ENCODE data around the gene ADCYAP1. TPM values are rescaled to one million over a fixed set of nuclear protein-coding genes. Genes with fewer than 3 reads are reported as not detected.
"Not testable (repeated sequence)": the region's sequence is repeated elsewhere in the genome, so short reads cannot be mapped to it uniquely, and the experiment has no call there.

ADCYAP1 gene
- total RNA-seq, 1 experiment from 2014 or later, result not detected

DNA sequence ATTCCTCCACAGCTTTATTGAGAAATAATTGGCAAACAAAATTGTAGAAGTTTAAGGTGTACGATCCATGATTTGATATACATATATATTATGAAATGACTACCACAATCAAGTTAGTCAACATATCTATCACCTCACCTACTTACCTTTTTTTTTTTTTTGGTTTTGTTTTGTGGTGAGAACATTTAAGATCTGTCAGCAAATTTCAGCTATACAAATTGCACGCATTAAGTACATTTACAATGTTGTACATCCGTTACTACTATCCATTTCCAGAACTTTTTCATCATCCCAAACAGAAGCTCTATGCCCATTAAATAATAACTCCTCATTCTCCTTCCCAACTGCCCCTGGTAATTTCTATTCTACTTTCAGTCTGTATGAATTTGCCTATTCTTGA, 37.4 kb upstream of the ADCYAP1 start:
- TF ChIP-seq, protein P1, sequence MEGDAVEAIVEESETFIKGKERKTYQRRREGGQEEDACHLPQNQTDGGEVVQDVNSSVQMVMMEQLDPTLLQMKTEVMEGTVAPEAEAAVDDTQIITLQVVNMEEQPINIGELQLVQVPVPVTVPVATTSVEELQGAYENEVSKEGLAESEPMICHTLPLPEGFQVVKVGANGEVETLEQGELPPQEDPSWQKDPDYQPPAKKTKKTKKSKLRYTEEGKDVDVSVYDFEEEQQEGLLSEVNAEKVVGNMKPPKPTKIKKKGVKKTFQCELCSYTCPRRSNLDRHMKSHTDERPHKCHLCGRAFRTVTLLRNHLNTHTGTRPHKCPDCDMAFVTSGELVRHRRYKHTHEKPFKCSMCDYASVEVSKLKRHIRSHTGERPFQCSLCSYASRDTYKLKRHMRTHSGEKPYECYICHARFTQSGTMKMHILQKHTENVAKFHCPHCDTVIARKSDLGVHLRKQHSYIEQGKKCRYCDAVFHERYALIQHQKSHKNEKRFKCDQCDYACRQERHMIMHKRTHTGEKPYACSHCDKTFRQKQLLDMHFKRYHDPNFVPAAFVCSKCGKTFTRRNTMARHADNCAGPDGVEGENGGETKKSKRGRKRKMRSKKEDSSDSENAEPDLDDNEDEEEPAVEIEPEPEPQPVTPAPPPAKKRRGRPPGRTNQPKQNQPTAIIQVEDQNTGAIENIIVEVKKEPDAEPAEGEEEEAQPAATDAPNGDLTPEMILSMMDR (conservative IDR thresholded peaks at IDR 0.05), result no peak
- H3K4ac ChIP-seq (ENCODE audit: low read depth, low read length), result no peak overlapping the region
- H3K14ac ChIP-seq (ENCODE audit: insufficient read depth, low read length), result no peak overlapping the region
- no peak overlapping the region for H2BK120ac ChIP-seq (ENCODE audit: low read depth, low read length, poor library complexity, severe bottlenecking)
- no peak overlapping the region for H2AK5ac ChIP-seq (ENCODE audit: insufficient read length, low read length)
- H3K18ac ChIP-seq (ENCODE audit: insufficient read length, low read depth, low read length), result no peak overlapping the region
- no peaks in the 10 kb centered on the region for H4K20me1 ChIP-seq (ENCODE audit: control insufficient read depth, insufficient read depth, insufficient read length)
- no peaks in the 10 kb centered on the region for H3K23me2 ChIP-seq (ENCODE audit: insufficient read length, low read depth, low read length, poor library complexity, severe bottlenecking)
- H4K91ac ChIP-seq (ENCODE audit: insufficient read length, low read depth, low read length), result no peak overlapping the region
- H3K27me3 ChIP-seq (ENCODE audit: insufficient read depth, low read length), result no peaks in the 10 kb centered on the region
- H4K5ac ChIP-seq (ENCODE audit: insufficient read length, low read depth, low read length), result no peak overlapping the region
- Mint-ChIP-seq H3K36me3 (ENCODE audit: insufficient read depth in 1 of 3, low read depth in 3 of 3) (no peaks in the 10 kb centered on the region), H3K4me1 (peaks cover 3% of the 10 kb centered on the region in 2 experiments; a peak in 3 of 4 replicates), H3K27me3 (ENCODE audit: low read depth) (peaks cover 13% of the 10 kb centered on the region), H3K9me3 (peaks cover 0 to 7% of the 10 kb centered on the region in 2 experiments; a peak in 2 of 5 replicates), H3K27ac (no peak overlapping the region), H3K4me3 (no peak overlapping the region)
- H2BK20ac ChIP-seq (ENCODE audit: low read depth, low read length, poor library complexity, severe bottlenecking), result no peak overlapping the region
- H3K9me3 ChIP-seq (ENCODE audit: control insufficient read depth, low read depth, low read length), result no peaks in the 10 kb centered on the region
- no peak overlapping the region for H2BK15ac ChIP-seq (ENCODE audit: low read depth, low read length)
- DNase-seq, result no peak
- H2AFZ ChIP-seq (ENCODE audit: low read length), result no peak overlapping the region
- H3K79me1 ChIP-seq (ENCODE audit: insufficient read depth, low read depth, low read length, poor library complexity, severe bottlenecking), result no peaks in the 10 kb centered on the region
- no peak overlapping the region for H3K23ac ChIP-seq (ENCODE audit: insufficient read length, low read depth, low read length)
- no peak overlapping the region for H2BK5ac ChIP-seq (ENCODE audit: insufficient read length, low read length)
- no peaks in the 10 kb centered on the region for H3K4me1 ChIP-seq (ENCODE audit: insufficient read depth, low read length)
- no peak overlapping the region for H3T11ph ChIP-seq (ENCODE audit: low read length)
- H2BK12ac ChIP-seq (ENCODE audit: insufficient read length, low read depth, low read length), result no peak overlapping the region
- H3K9ac ChIP-seq (ENCODE audit: extremely low read depth, insufficient read length, low read length), result no peak overlapping the region
- no peak overlapping the region for H3K27ac ChIP-seq (ENCODE audit: insufficient read length, low read depth, low read length)
- no CpG with 5 or more reads among the region's 3 CpGs for WGBS (ENCODE audit: extremely low coverage, insufficient read length, low lambda C conversion rate)
- H3K79me2 ChIP-seq (ENCODE audit: insufficient read depth, low read length), result no peaks in the 10 kb centered on the region
- H3K4me2 ChIP-seq (ENCODE audit: insufficient read depth, insufficient read length, low read length), result no peak overlapping the region
- H4K8ac ChIP-seq (replicated peaks; ENCODE audit: insufficient read length, low read depth, low read length), result no peak overlapping the region
- H3K56ac ChIP-seq (ENCODE audit: insufficient read length, low read depth, low read length), result no peak overlapping the region

DNA sequence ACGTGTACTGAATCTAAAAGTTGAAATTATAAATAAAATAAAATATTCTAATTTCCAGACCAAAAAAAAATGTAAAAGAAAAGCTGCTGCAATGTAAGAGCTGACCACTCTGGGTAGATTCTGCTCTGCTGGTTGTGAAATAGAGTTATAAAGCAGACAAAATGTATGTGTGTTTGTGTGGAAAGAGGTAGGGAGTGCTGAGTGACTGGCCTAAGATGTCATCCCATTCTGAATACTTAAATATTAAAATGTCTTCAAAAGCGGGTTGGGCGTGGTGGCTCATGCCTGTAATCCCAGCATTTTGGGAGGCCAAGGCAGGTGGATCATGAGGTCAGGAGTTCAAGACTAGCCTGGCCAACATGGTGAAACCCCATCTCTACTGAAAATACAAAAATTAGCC, 31.2 kb upstream of the ADCYAP1 start:
- not testable (repeated sequence) for H3K27ac ChIP-seq (ENCODE audit: insufficient read length, low read depth, low read length); H3K56ac ChIP-seq (ENCODE audit: insufficient read length, low read depth, low read length); H3K23ac ChIP-seq (ENCODE audit: insufficient read length, low read depth, low read length); H3K4me2 ChIP-seq (ENCODE audit: insufficient read depth, insufficient read length, low read length); H3K4me1 Mint-ChIP-seq; H2BK12ac ChIP-seq (ENCODE audit: insufficient read length, low read depth, low read length); H3K79me2 ChIP-seq (ENCODE audit: insufficient read depth, low read length); H3K27ac Mint-ChIP-seq; H3K14ac ChIP-seq (ENCODE audit: insufficient read depth, low read length); H2BK5ac ChIP-seq (ENCODE audit: insufficient read length, low read length); H3K79me1 ChIP-seq (ENCODE audit: insufficient read depth, low read depth, low read length, poor library complexity, severe bottlenecking); H2AK5ac ChIP-seq (ENCODE audit: insufficient read length, low read length); DNase-seq; H3T11ph ChIP-seq (ENCODE audit: low read length); H2AFZ ChIP-seq (ENCODE audit: low read length); H2BK20ac ChIP-seq (ENCODE audit: low read depth, low read length, poor library complexity, severe bottlenecking); H4K91ac ChIP-seq (ENCODE audit: insufficient read length, low read depth, low read length); H3K4me1 ChIP-seq (ENCODE audit: insufficient read depth, low read length); H4K8ac ChIP-seq (replicated peaks; ENCODE audit: insufficient read length, low read depth, low read length); H3K4ac ChIP-seq (ENCODE audit: low read depth, low read length); H3K9ac ChIP-seq (ENCODE audit: extremely low read depth, insufficient read length, low read length); H3K4me3 Mint-ChIP-seq; H3K9me3 ChIP-seq (ENCODE audit: control insufficient read depth, low read depth, low read length); H4K20me1 ChIP-seq (ENCODE audit: control insufficient read depth, insufficient read depth, insufficient read length); H3K36me3 Mint-ChIP-seq (ENCODE audit: insufficient read depth in 1 of 3, low read depth in 3 of 3); H3K18ac ChIP-seq (ENCODE audit: insufficient read length, low read depth, low read length); H3K23me2 ChIP-seq (ENCODE audit: insufficient read length, low read depth, low read length, poor library complexity, severe bottlenecking); H2BK120ac ChIP-seq (ENCODE audit: low read depth, low read length, poor library complexity, severe bottlenecking); H4K5ac ChIP-seq (ENCODE audit: insufficient read length, low read depth, low read length); H2BK15ac ChIP-seq (ENCODE audit: low read depth, low read length); H3K27me3 Mint-ChIP-seq (ENCODE audit: low read depth); H3K27me3 ChIP-seq (ENCODE audit: insufficient read depth, low read length)
- peaks cover 9 to 17% of the 10 kb centered on the region in 2 experiments; a peak in 3 of 5 replicates for H3K9me3 Mint-ChIP-seq
- no CpG with 5 or more reads among the region's 3 CpGs for WGBS (ENCODE audit: extremely low coverage, insufficient read length, low lambda C conversion rate)
